Activated CD4-positive, alpha-beta T cell treated with anti-CD3 and anti-CD28 coated beads for 4 hours (primary cell): ENCODE data around the gene ZSCAN30.

Experiments used
- DNase-seq, 2 donors: peaks; one replicate each; pipeline ENCODE4 v3.0.0-alpha.2; 2020

The ZSCAN30 gene

DNA sequence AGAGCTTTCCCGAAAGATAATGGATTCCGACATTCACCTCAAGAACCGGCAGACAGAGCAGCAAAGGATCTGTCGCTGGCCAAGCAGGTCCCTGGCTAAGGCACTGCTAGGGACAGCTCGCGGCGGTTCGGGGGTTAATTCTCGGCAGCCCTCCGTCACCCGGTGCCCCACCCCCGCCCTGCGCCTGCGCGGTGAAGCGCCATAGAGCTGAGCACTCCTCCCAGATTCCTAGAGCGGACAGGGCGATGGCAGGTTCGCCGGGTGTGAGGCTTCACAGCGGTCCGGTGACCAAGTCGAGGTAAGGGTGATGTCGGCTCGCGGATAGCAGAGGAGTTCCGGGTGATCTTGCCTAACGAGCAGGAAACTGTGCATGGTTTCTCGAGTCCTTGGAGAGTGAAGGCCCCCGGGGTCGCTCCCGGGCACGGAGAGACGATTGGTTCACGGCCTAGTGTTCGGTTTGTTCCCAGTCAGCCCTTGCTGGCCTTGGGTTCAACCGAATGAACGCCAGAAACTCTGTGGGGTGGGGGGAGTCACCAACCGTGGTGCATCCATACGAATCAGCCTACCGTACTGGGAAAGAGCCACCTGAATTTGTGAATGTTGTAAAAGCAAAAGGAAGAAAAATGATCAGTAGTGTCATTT is at the start of gene ZSCAN30:
Gene ZSCAN30, minus strand, starts transcription at position 136 of the 642 bp plus-strand sequence. CDS start 25,877 bp downstream, outside the sequence.
- peak; percentile 93 to 96 for DNase-seq

- DNase-seq: no peak
These were observed 47.3 kb upstream of the ZSCAN30 start for GRCh38 chr18:35337286-35337685.

DNA sequence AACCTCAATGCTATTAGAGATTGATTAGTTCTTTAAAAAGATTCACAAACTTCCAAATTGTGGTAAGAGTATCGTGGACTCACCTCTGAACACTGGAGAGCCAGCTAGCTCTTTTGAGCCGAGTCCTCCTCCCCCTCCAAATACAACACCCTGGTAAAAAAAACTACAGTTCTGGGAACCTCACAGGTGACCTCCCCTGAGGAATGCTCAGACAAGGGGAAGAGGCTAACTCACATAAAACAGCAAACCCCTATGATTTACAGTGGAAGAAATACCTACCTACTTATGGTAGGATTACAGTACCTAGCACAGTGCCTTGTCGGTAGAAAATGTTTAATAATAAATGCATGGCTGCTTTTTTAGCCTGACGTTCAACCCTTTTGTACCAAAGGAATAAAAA is 45.8 kb upstream of the ZSCAN30 start:
- DNase-seq: no peak

- no peak for DNase-seq
These were observed 44.8 kb upstream of the ZSCAN30 start for GRCh38 chr18:35334821-35335220.

- no peak for DNase-seq
These were observed 44.2 kb upstream of the ZSCAN30 start for GRCh38 chr18:35334212-35334611.

DNA sequence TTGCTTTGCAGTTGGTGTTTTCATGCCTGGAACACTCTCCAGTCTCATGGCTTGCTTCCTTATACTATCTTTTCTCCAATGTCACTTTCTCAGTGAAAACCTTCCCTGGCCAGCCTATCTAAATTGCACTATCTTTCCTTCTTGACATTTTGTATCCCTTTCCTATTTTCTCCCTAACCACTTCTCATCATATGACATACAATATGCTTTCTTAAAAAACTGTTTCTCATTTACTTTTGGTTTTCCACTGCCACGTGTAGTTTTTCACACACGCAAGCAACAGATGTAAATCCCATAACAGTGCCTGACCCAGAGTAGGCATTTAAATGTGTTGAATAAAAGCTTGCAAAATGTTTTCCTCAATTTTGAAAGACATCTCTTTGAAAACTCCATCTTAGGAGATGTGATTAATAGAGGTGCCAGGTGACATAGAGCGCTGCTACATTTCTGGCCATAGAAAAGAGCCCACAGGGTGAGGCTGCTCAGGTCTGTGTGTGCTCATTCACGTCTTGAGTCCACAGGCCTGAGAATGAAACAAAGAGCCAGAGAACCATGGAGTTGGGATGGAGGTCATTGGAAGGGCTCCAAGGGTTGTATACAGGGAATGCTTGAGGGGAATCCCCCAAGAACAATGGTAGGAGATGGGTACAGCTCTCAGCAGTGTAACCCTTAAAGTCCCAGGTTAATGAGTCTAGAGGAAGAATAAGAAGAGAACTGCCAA is 41.5 kb upstream of the ZSCAN30 start:
- DNase-seq: no peak

GRCh38 chr18:35328868-35329267 is 38.8 kb upstream of the ZSCAN30 start:
- no peak for DNase-seq

GRCh38 chr18:35326695-35327387 is 36.8 kb upstream of the ZSCAN30 start:
- DNase-seq: no peak

DNA sequence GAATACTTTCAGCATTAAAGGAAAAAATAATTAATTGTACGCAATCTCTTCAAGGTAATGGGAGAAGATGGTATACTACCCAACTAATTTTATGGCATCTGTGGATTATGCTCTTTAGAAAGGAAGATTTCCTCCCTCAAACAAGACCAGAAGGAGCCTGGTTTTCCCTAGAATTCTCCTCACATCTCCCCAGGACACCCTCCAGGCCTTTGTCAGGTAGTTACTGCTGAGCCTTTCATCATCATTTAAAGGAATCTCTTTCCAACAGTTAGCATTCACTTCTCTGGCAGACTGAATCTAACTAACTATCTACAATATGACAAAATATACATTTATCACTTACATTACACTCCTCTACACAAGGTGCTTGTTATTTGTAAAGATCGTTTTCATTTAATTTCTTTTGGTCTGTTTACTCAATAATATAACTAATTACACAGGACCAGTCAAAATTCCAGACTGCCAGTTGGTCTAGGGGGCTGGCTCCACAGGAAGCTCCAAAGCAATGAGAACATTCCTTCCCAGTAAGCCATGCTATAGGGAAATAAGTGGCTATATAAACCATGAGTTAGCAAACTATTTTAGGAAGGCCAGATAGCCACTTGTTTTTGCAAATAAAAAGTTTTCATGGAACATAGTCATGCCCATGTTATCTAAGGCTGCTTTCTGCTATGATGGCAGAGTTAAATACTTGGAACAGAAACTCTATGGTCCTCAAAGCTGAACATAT is 35.1 kb upstream of the ZSCAN30 start:
- no peak for DNase-seq

- no peak for DNase-seq
These were observed 32.7 kb upstream of the ZSCAN30 start for GRCh38 chr18:35322486-35323458.

DNA sequence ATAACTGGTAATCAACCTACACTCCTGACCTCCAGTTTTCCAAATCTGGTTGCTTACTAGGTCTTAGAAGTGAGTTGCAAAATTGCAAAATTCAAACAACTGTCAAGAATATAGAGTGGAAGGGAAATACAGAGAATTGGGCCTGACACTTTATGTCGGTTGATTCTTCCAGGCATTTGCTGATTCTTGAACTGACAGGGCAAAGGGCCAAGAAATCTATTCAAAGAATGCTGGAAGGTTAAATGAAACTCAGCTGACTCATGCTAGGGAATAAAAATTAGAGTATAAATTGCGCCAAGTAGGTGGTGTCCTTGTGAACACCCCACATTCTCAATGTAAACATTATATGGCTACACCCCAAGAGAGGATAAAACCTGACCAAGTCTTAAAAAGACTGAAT is 21.5 kb upstream of the ZSCAN30 start:
- DNase-seq: no peak

- no peak for DNase-seq
These were observed 16.7 kb upstream of the ZSCAN30 start for GRCh38 chr18:35306588-35307250.

GRCh38 chr18:35303610-35304009 is 13.6 kb upstream of the ZSCAN30 start:
- DNase-seq: no peak

DNA sequence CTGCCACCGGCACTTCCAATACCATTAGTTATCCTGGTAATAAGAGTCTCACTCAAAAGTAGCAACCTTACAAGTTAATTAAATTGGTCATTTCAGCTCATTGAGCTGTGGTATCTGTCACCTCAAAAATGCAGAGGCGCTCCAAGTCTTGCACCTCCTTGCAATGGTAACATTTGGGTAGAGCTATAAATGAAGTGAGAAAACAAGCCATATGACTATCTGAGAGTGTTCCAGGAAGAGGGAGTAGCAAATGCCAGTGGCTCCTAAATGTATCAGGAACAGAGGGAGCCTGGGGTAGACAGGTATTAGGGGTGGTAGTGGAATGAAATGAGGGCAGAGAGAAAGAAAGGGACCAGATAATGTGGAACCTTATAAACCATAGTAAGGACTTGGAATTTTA is 6.0 kb upstream of the ZSCAN30 start:
- DNase-seq: no peak

- DNase-seq: no peak
These were observed 1.1 kb upstream of the ZSCAN30 start for GRCh38 chr18:35291166-35291565.

- DNase-seq: peak in 1 of 2 donors; percentile 21
These were observed 319 bp downstream of the ZSCAN30 start for GRCh38 chr18:35289727-35290093.

- DNase-seq: no peak
These were observed 736 bp downstream of the ZSCAN30 start for GRCh38 chr18:35289293-35289692.

- DNase-seq: no peak
These were observed 5.2 kb downstream of the ZSCAN30 start for GRCh38 chr18:35284841-35285240.

DNA sequence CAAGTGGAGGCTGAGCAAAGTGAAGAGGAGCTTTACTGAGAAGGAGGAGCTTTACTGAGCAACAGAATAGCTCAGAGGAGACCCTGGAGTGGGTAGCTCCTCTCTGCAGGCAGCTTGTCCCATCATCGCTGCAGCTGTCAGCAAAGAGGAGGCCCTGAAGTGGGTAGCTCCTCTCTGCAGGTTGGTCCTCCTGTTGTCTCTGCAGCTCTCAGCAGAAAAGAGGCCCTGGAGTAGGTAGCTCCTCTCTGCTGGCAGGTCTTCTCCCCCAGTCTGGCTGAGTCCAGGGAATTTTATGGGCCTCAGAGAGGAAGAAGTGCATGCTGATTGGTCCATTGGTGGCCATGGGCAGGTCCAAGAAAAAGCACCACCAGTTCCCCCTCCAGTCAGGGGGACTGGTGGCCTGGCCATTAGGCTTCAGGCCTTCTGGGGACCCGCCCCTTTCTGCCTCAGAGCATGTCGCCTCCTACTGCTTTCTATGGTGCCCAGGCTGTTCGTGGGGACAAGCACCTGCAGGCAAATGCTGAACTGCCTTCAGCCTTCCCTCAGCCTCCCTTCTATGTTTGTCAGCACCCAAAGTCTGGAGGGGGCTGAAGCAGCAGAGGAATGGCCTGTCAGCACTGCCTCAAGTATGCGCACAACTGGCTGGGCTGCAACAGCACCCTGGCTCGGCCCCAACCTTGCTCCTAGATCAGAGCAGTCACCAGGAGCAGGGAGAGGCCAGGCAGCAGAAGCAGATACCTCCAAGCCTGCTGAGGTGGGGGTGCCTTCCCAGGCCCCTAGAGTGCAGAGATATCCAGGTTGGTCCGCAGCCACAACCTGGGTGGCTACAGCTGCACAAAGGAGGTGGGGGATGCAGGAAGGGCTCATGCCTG is 5.9 kb downstream of the ZSCAN30 start:
- no peak for DNase-seq

DNA sequence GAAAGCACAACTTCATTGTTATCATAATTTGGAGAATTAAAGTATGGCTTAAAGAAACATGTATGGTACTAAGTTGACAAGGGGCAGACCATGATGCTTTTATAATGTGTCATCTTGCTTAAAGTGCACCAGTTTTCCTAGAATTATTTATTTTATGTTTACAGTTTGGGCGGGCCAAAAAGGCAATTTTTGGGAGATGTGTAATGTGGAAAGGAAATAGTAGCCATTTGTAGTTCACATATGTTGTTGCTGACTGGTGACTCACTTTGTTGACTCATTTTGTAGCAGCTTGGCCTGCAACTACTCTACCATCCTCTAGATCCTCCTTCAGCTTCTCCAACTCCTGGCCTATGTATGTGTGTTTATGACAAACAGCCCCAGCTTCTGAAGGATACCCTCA is 7.7 kb downstream of the ZSCAN30 start:
- no peak for DNase-seq

DNA sequence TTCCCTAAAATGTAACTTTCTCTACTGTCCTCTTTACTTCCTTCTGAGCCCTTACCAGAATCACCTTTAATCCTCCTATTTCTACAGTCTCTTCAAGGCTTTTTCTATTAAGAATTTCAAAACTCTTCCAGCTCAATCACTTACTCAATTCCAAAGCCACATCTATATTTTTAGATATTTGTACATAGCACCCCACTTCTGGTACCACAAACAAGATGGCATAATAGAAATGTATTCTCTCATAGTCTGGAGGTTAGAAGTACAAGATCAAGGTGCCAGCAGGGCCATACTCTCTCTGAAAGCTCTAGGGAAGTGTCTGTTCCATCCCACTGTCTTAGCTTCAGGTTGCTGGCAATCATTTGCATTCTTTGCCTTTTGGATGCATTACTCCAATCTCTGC is 11.1 kb downstream of the ZSCAN30 start:
- DNase-seq: no peak
